A673 (cell line): ENCODE data around the gene ARID5B.

Experiments
- EZH2 ChIP-seq: fragments of 200-600 bp; sonication (generic); IDR thresholded peaks from 2 replicates; pipeline ENCODE4 v1.6.1; 2017; ENCODE audit warnings: borderline replicate concordance, low read depth, mild to moderate bottlenecking, mixed read lengths, antibody characterized with exemption, low read length; ENCODE audit not compliant: poor library complexity, severe bottlenecking
- TF ChIP-seq, protein P1 (sequence below): fragments of 300-800, 200-600 bp; sonication (generic); conservative IDR thresholded peaks from 2 replicates; pipeline ENCODE4 v1.5.1; 2017; ENCODE audit warnings: low read depth, mild to moderate bottlenecking, antibody characterized with exemption, low read length, moderate library complexity, mixed read lengths

- TF ChIP-seq, protein P1, sequence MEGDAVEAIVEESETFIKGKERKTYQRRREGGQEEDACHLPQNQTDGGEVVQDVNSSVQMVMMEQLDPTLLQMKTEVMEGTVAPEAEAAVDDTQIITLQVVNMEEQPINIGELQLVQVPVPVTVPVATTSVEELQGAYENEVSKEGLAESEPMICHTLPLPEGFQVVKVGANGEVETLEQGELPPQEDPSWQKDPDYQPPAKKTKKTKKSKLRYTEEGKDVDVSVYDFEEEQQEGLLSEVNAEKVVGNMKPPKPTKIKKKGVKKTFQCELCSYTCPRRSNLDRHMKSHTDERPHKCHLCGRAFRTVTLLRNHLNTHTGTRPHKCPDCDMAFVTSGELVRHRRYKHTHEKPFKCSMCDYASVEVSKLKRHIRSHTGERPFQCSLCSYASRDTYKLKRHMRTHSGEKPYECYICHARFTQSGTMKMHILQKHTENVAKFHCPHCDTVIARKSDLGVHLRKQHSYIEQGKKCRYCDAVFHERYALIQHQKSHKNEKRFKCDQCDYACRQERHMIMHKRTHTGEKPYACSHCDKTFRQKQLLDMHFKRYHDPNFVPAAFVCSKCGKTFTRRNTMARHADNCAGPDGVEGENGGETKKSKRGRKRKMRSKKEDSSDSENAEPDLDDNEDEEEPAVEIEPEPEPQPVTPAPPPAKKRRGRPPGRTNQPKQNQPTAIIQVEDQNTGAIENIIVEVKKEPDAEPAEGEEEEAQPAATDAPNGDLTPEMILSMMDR = no peak
- TF ChIP-seq EZH2 = no peak
Observed at GRCh38 chr10:61883371-61884025, 18.0 kb upstream of the ARID5B start.
